DOHH2 (cell line): ENCODE data around the gene ALDH18A1.

Experiments
- H3F3A ChIP-seq: fragments of 200-600 bp; sonication (generic), shearing (Covaris generic); 2 replicates; pipeline ENCODE4 v1.6.0; 2016; ENCODE audit warnings: antibody characterized with exemption, mild to moderate bottlenecking; ENCODE audit not compliant: control insufficient read depth, insufficient read depth
- H3K27ac ChIP-seq: fragments of 200-600 bp; sonication (generic); 2 replicates; pipeline ENCODE4 v1.5.1; 2014; ENCODE audit warnings: low read depth, mild to moderate bottlenecking, low read length, moderate library complexity
- H3K27me3 ChIP-seq: fragments of 200-600 bp; sonication (generic); 2 replicates; pipeline ENCODE4 v1.6.1; 2014; ENCODE audit warnings: mild to moderate bottlenecking, low read length, mixed read lengths; ENCODE audit not compliant: control insufficient read depth
- H3K36me3 ChIP-seq: fragments of 200-600 bp; sonication (generic); 2 replicates; pipeline ENCODE4 v1.6.1; 2014; ENCODE audit warnings: mild to moderate bottlenecking, low read length, moderate library complexity, mixed read lengths; ENCODE audit not compliant: control insufficient read depth
- H3K4me1 ChIP-seq: fragments of 200-600 bp; sonication (generic); 2 replicates; pipeline ENCODE4 v1.6.1; 2014; ENCODE audit warnings: mild to moderate bottlenecking, low read length, mixed read lengths; ENCODE audit not compliant: control insufficient read depth
- H3K4me2 ChIP-seq: fragments of 200-600 bp; sonication (generic); 2 replicates; pipeline ENCODE4 v1.6.0; 2014; ENCODE audit warnings: mild to moderate bottlenecking, low read length, moderate library complexity
- H3K4me3 ChIP-seq: fragments of 200-600 bp; sonication (generic); 2 replicates; pipeline ENCODE4 v1.5.1; 2014; ENCODE audit warnings: mild to moderate bottlenecking, low read length, mixed read lengths
- H3K79me2 ChIP-seq: fragments of 200-600 bp; sonication (generic); 2 replicates; pipeline ENCODE4 v1.6.1; 2014; ENCODE audit warnings: mild to moderate bottlenecking, low read length, mixed read lengths; ENCODE audit not compliant: control insufficient read depth
- H3K9me2 ChIP-seq: fragments of 200-600 bp; sonication (generic); replicated peaks from 2 replicates; pipeline ENCODE4 v1.6.1; 2014; ENCODE audit warnings: mild to moderate bottlenecking, low read length, mixed read lengths; ENCODE audit not compliant: control insufficient read depth
- H3K9me3 ChIP-seq: fragments of 200-600 bp; sonication (generic); 2 replicates; pipeline ENCODE4 v1.6.1; 2014; ENCODE audit warnings: antibody characterized with exemption, low read length, mixed read lengths; ENCODE audit not compliant: control insufficient read depth, insufficient read depth
- H4K20me1 ChIP-seq: fragments of 200-600 bp; sonication (generic); 2 replicates; pipeline ENCODE4 v1.6.0; 2014; ENCODE audit warnings: low read depth, mild to moderate bottlenecking, antibody characterized with exemption, low read length, moderate library complexity; ENCODE audit not compliant: control insufficient read depth, insufficient read depth
- EZH2phosphoT487 ChIP-seq: fragments of 200-600 bp; sonication (generic); IDR thresholded peaks from 2 replicates; pipeline ENCODE4 v1.6.1; 2017; ENCODE audit warnings: borderline replicate concordance, mild to moderate bottlenecking, antibody characterized with exemption, low read length, moderate library complexity, mixed read lengths
- TF ChIP-seq, protein P1 (sequence below): fragments of 200-600 bp; sonication (generic); IDR thresholded peaks from one replicate; pipeline ENCODE4 v1.5.1; 2014; ENCODE audit warnings: antibody characterized with exemption, mild to moderate bottlenecking, low read depth, low read length; ENCODE audit not compliant: poor library complexity, severe bottlenecking

Gene ALDH18A1

DNA sequence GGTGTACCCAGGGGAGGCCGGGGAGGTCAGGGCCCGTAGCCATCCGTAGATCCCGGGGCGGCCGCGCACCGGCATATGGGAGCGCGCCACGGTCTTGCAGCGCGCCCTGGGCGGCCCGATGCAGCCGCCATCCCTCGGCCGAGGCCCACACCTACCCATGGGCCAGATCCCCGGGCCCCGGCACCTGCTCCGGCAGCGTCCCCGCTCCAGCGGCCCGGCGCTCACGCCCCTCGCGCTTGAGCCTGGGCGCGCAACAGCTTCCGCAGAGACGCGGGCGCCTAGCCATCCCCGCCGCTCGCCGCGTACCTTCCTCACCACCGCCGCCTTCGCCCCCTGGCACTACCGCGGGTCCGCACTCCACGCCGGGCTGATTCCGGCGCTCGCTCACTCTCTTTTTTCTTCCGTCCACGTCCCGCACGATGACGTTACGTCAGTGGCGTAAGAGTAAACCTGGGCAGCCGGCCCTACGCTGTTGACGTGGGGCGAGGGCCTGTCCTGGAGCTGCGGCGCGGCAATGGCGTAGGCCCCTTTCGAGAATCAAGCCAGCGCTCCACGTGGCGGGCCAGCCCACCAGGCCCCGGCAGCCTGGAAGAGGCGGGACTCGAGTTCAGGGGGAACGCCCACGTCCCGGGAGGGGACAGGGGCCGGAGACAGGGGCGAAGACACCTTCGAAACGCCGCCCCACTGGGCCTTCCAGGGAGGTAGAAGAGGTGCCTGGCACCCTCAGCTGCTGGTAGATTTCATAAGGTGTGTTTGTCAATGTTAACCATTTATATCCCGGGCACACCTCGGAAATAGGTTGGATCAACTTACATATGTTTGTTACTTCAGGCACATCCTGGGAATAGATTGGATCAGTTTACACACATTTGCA, at the start of gene ALDH18A1:
ALDH18A1 (minus strand) TSS at position 421 of the 874 bp plus-strand sequence. CDS start 3,334 bp downstream, outside the sequence.
- no peak within 1 kb of the TSS; the same call in 1 of the 2 replicates for H3K27ac ChIP-seq

DNA sequence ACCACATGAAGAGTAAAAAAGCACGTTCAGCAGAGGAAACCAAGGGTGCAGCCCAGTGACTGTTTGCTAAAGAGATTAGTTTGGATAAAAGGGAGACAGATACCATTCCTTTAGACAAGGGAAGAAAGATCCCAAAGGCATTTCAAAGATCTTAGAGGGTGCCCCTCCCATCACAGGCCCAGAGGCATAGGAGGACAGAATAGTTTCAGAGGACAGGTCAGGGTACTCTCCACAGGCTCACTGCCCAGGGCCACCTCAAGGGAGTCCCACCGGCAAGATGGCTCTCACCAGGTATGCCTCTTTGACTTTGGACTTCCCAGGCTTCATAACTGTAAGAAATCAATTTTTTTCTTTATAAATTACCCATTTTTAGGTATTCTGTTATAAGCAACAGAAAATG, 41.9 kb upstream of the ALDH18A1 start:
- Histone ChIP-seq H3K4me2 (no peak overlapping the region), H3K4me3 (no peak overlapping the region), H3K36me3 (peaks cover 2% of the 10 kb centered on the region), H3K27me3 (no peaks in the 10 kb centered on the region), H3K4me1 (peaks cover 14% of the 10 kb centered on the region), H3K79me2 (peaks cover 3% of the 10 kb centered on the region), H3K9me3 (peaks cover 10% of the 10 kb centered on the region; the same call in 1 of the 2 replicates), H3F3A (0 out of 2 replicates have a peak, but pooled peaks cover 9% of the 10 kb centered on the region), H3K9me2 (no peaks in the 10 kb centered on the region), H3K27ac (no peak overlapping the region), H4K20me1 (no peaks in the 10 kb centered on the region)
- no peak for TF ChIP-seq EZH2phosphoT487
- TF ChIP-seq, protein P1, sequence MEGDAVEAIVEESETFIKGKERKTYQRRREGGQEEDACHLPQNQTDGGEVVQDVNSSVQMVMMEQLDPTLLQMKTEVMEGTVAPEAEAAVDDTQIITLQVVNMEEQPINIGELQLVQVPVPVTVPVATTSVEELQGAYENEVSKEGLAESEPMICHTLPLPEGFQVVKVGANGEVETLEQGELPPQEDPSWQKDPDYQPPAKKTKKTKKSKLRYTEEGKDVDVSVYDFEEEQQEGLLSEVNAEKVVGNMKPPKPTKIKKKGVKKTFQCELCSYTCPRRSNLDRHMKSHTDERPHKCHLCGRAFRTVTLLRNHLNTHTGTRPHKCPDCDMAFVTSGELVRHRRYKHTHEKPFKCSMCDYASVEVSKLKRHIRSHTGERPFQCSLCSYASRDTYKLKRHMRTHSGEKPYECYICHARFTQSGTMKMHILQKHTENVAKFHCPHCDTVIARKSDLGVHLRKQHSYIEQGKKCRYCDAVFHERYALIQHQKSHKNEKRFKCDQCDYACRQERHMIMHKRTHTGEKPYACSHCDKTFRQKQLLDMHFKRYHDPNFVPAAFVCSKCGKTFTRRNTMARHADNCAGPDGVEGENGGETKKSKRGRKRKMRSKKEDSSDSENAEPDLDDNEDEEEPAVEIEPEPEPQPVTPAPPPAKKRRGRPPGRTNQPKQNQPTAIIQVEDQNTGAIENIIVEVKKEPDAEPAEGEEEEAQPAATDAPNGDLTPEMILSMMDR = no peak

More for the DNA sequence above, at the start of gene ALDH18A1:
- H3K27me3 ChIP-seq = no peaks in the 10 kb centered on the region
- no peaks in the 10 kb centered on the region for H3K9me2 ChIP-seq
- no peaks in the 10 kb centered on the region for H4K20me1 ChIP-seq
- TF ChIP-seq, protein P1 = no peak
- no peak for TF ChIP-seq EZH2phosphoT487
- H3K4me3 ChIP-seq = peak within 1 kb of the TSS; percentile 85
- peaks cover 20% of the 10 kb centered on the region for H3K4me1 ChIP-seq
- no peaks in the 10 kb centered on the region for H3K9me3 ChIP-seq
- H3K36me3 ChIP-seq = peaks cover 39% of the 10 kb centered on the region
- peaks cover 57% of the 10 kb centered on the region for H3K79me2 ChIP-seq
- H3K4me2 ChIP-seq = peak within 1 kb of the TSS; percentile 88
- no peaks in the 10 kb centered on the region for H3F3A ChIP-seq

DNA sequence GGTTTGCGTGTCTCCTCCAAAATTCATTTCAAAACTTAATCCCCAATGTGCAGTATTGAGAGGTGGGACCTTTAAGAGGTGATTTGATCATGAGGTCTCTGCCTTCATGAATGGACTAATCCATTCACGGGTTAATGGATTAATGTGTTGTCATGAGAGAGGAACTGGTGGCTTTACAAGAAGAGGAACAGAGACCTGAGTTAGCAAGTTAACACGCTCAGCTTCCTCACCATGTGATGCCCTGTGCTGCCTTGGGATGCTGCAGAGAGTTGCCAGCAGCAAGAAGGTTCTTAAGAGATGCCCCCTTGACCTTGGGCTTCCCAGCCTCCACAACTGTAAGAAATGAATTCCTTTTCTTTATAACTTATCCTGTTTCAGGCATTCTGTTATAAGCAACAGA, 40.9 kb upstream of the ALDH18A1 start:
- TF ChIP-seq, protein P1 = no peak
- TF ChIP-seq EZH2phosphoT487 = no peak
- peaks cover 12% of the 10 kb centered on the region for H3K36me3 ChIP-seq
- H3K9me3 ChIP-seq = peaks cover 10% of the 10 kb centered on the region; the same call in 1 of the 2 replicates
- no peak overlapping the region for H3K27ac ChIP-seq
- H3K4me3 ChIP-seq = no peak overlapping the region
- H3K27me3 ChIP-seq = no peaks in the 10 kb centered on the region
- 0 out of 2 replicates have a peak, but pooled peaks cover 9% of the 10 kb centered on the region for H3F3A ChIP-seq
- H3K79me2 ChIP-seq = peaks cover 13% of the 10 kb centered on the region
- H3K4me1 ChIP-seq = peaks cover 21% of the 10 kb centered on the region
- no peaks in the 10 kb centered on the region for H4K20me1 ChIP-seq
- H3K4me2 ChIP-seq = no peak overlapping the region; the same call in 1 of the 2 replicates
- H3K9me2 ChIP-seq = no peaks in the 10 kb centered on the region
